Tibial nerve (tissue), 4 donors: ENCODE measurements around the gene FILIP1.

ENCODE experiments used
- CTCF ChIP-seq, 5 experiments: fragments of 200-600 bp in 3 of 5; fragments of 450-650 bp in 2 of 5; sonication (generic) in 3 of 5; IDR thresholded peaks; one replicate each; pipeline ENCODE4 v1.5.1; 2016 to 2019; ENCODE audit warnings: antibody characterized with exemption in 5 of 5, mild to moderate bottlenecking in 3 of 5, moderate library complexity in 2 of 5
- EP300 ChIP-seq, 2 donors: sonication (generic); formaldehyde crosslinking; IDR thresholded peaks; one replicate each; pipeline ENCODE4 v1.6.1; 2017; ENCODE audit warnings: antibody characterized with exemption in 2 of 2, mild to moderate bottlenecking in 1 of 2

- no peak for TF ChIP-seq EP300 (IDR thresholded peaks at IDR 0.05)
- TF ChIP-seq CTCF (IDR thresholded peaks at IDR 0.05) = no peak
These were observed 1.4 kb upstream of the FILIP1 start for GRCh38 chr6:75495011-75495410.
